Mesendoderm (in vitro differentiated cells): ENCODE measurements around the gene PRKCB.

ENCODE experiments used
- DNase-seq: peaks from one replicate; pipeline ENCODE4 v3.0.0; 2013
- H2AK5ac ChIP-seq: 2 replicates; pipeline ENCODE4 v1.6.1; 2013; ENCODE audit warnings: low read length, inconsistent platforms
- H2BK120ac ChIP-seq: 2 replicates; pipeline ENCODE4 v1.6.1; 2013; ENCODE audit warnings: low read depth, mild to moderate bottlenecking, low read length, moderate library complexity, mixed read lengths
- H2BK15ac ChIP-seq: replicated peaks from 2 replicates; pipeline ENCODE4 v1.6.1; 2013; ENCODE audit warnings: low read depth, mild to moderate bottlenecking, moderate library complexity
- H2BK5ac ChIP-seq: 2 replicates; pipeline ENCODE4 v1.6.1; 2013; ENCODE audit warnings: low read length, inconsistent platforms
- H3K18ac ChIP-seq: 2 replicates; pipeline ENCODE4 v1.6.1; 2013; ENCODE audit warnings: mild to moderate bottlenecking, low read length, mixed read lengths
- H3K23ac ChIP-seq: one replicate; pipeline ENCODE4 v1.6.1; 2013; ENCODE audit warnings: low read length
- H3K27ac ChIP-seq: 2 replicates; pipeline ENCODE4 v1.5.1; 2013; ENCODE audit warnings: low read depth, mild to moderate bottlenecking, inconsistent platforms, low read length, moderate library complexity
- H3K27me3 ChIP-seq: 2 replicates; pipeline ENCODE4 v1.6.1; 2013; ENCODE audit warnings: low read length, control low read depth, mild to moderate bottlenecking, inconsistent platforms; ENCODE audit not compliant: insufficient read depth, poor library complexity
- H3K36me3 ChIP-seq: 2 replicates; pipeline ENCODE4 v1.6.1; 2013; ENCODE audit warnings: low read length, inconsistent platforms; ENCODE audit not compliant: control insufficient read depth, insufficient read depth
- H3K4ac ChIP-seq: one replicate; pipeline ENCODE4 v1.6.1; 2013; ENCODE audit warnings: low read depth, mild to moderate bottlenecking, low read length, moderate library complexity
- H3K4me1 ChIP-seq: 2 replicates; pipeline ENCODE4 v1.6.1; 2013; ENCODE audit warnings: low read depth, low read length, inconsistent platforms; ENCODE audit not compliant: control insufficient read depth
- H3K4me2 ChIP-seq: 2 replicates; pipeline ENCODE4 v1.6.1; 2013; ENCODE audit warnings: low read length
- H3K4me3 ChIP-seq: 2 replicates; pipeline ENCODE4 v1.5.1; 2013; ENCODE audit warnings: mild to moderate bottlenecking, low read length
- H3K56ac ChIP-seq: one replicate; pipeline ENCODE4 v1.6.1; 2013; ENCODE audit warnings: low read length
- H3K79me1 ChIP-seq: 2 replicates; pipeline ENCODE4 v1.6.1; 2013; ENCODE audit warnings: low read length, inconsistent platforms
- H3K79me2 ChIP-seq: 2 replicates; pipeline ENCODE4 v1.6.1; 2013; ENCODE audit warnings: mild to moderate bottlenecking, low read length; ENCODE audit not compliant: control insufficient read depth, insufficient read depth
- H3K9ac ChIP-seq: 2 replicates; pipeline ENCODE4 v1.6.1; 2013; ENCODE audit warnings: low read length, inconsistent platforms
- H4K5ac ChIP-seq: one replicate; pipeline ENCODE4 v1.6.1; 2013; ENCODE audit warnings: low read length
- H4K8ac ChIP-seq: one replicate; pipeline ENCODE4 v1.6.1; 2013; ENCODE audit warnings: low read depth, mild to moderate bottlenecking, control low read depth, low read length, moderate library complexity
- WGBS: extraction: QIAGEN DNeasy Blood & Tissue Kit; methylation state at CpG from one replicate; pipeline ENCODE4 v1.1.7; 2013; ENCODE audit warnings: low lambda C conversion rate, missing lambda C conversion rate; ENCODE audit not compliant: insufficient coverage; ENCODE audit errors: extremely low coverage; 5-methylcytosine and 5-hydroxymethylcytosine counted together

The PRKCB gene

GRCh38 chr16:23801378-23801777, 34.4 kb upstream of the PRKCB start:
- no peak overlapping the region for H3K9ac ChIP-seq
- no peak overlapping the region for H3K4ac ChIP-seq
- H2BK5ac ChIP-seq: no peak overlapping the region
- no peak overlapping the region for H3K4me2 ChIP-seq
- no peak overlapping the region for H3K23ac ChIP-seq
- no peak overlapping the region for H3K56ac ChIP-seq
- no peaks in the 10 kb centered on the region for H3K4me1 ChIP-seq
- H2BK120ac ChIP-seq: no peak overlapping the region
- no peak overlapping the region for H2BK15ac ChIP-seq
- no peak overlapping the region for H2AK5ac ChIP-seq
- H3K18ac ChIP-seq: no peak overlapping the region
- no peaks in the 10 kb centered on the region for H3K36me3 ChIP-seq
- no peak overlapping the region for H4K8ac ChIP-seq
- no peaks in the 10 kb centered on the region for H3K27me3 ChIP-seq
- no CpG with 5 or more reads among the region's 5 CpGs for WGBS
- H3K79me1 ChIP-seq: no peaks in the 10 kb centered on the region
- H4K5ac ChIP-seq: no peak overlapping the region
- H3K79me2 ChIP-seq: no peaks in the 10 kb centered on the region
- no peak overlapping the region for H3K4me3 ChIP-seq
- DNase-seq: peak; percentile 68
- no peak overlapping the region for H3K27ac ChIP-seq

GRCh38 chr16:23802776-23803175, 33.0 kb upstream of the PRKCB start:
- Histone ChIP-seq H2BK120ac (no peak overlapping the region), H3K4ac (no peak overlapping the region), H2AK5ac (no peak overlapping the region), H3K9ac (no peak overlapping the region), H3K4me2 (no peak overlapping the region), H3K27me3 (no peaks in the 10 kb centered on the region), H2BK15ac (no peak overlapping the region), H3K79me2 (no peaks in the 10 kb centered on the region), H3K4me3 (no peak overlapping the region), H3K79me1 (no peaks in the 10 kb centered on the region), H3K4me1 (no peaks in the 10 kb centered on the region), H4K5ac (no peak overlapping the region), H2BK5ac (no peak overlapping the region), H3K18ac (no peak overlapping the region), H4K8ac (no peak overlapping the region), H3K56ac (no peak overlapping the region), H3K27ac (no peak overlapping the region), H3K23ac (no peak overlapping the region), H3K36me3 (no peaks in the 10 kb centered on the region)
- DNase-seq: no peak
- no CpG with 5 or more reads among the region's 2 CpGs for WGBS

- no peaks in the 10 kb centered on the region for H3K79me2 ChIP-seq
- no peak overlapping the region for H3K27ac ChIP-seq
- no peak overlapping the region for H2AK5ac ChIP-seq
- H3K4ac ChIP-seq: no peak overlapping the region
- no peak overlapping the region for H3K9ac ChIP-seq
- no peak overlapping the region for H3K4me2 ChIP-seq
- no peak overlapping the region for H3K23ac ChIP-seq
- no peaks in the 10 kb centered on the region for H3K79me1 ChIP-seq
- H3K36me3 ChIP-seq: no peaks in the 10 kb centered on the region
- peak; percentile 60 for DNase-seq
- H3K56ac ChIP-seq: no peak overlapping the region
- H3K27me3 ChIP-seq: no peaks in the 10 kb centered on the region
- H2BK15ac ChIP-seq: no peak overlapping the region
- WGBS: no CpG with 5 or more reads among the region's 9 CpGs
- H3K4me1 ChIP-seq: no peaks in the 10 kb centered on the region
- H2BK120ac ChIP-seq: no peak overlapping the region
- H3K4me3 ChIP-seq: no peak overlapping the region
- H4K5ac ChIP-seq: no peak overlapping the region
- no peak overlapping the region for H2BK5ac ChIP-seq
- H4K8ac ChIP-seq: no peak overlapping the region
- no peak overlapping the region for H3K18ac ChIP-seq
Observed at GRCh38 chr16:23803591-23804123, 32.1 kb upstream of the PRKCB start.

- no peak overlapping the region for H3K23ac ChIP-seq
- H2BK120ac ChIP-seq: no peak overlapping the region
- no peaks in the 10 kb centered on the region for H3K79me1 ChIP-seq
- H3K27ac ChIP-seq: no peak overlapping the region
- H3K18ac ChIP-seq: no peak overlapping the region
- no peak overlapping the region for H2BK5ac ChIP-seq
- H3K4me2 ChIP-seq: no peak overlapping the region
- H3K4ac ChIP-seq: no peak overlapping the region
- DNase-seq: no peak
- no peak overlapping the region for H4K8ac ChIP-seq
- H3K27me3 ChIP-seq: no peaks in the 10 kb centered on the region
- H3K79me2 ChIP-seq: no peaks in the 10 kb centered on the region
- no CpG with 5 or more reads among the region's 1 CpG for WGBS
- H3K4me3 ChIP-seq: no peak overlapping the region
- no peaks in the 10 kb centered on the region for H3K36me3 ChIP-seq
- no peak overlapping the region for H2AK5ac ChIP-seq
- no peak overlapping the region for H4K5ac ChIP-seq
- H3K9ac ChIP-seq: no peak overlapping the region
- no peaks in the 10 kb centered on the region for H3K4me1 ChIP-seq
- no peak overlapping the region for H3K56ac ChIP-seq
- H2BK15ac ChIP-seq: no peak overlapping the region
Observed at GRCh38 chr16:23807028-23807427, 28.8 kb upstream of the PRKCB start.

GRCh38 chr16:23821467-23821866, 14.3 kb upstream of the PRKCB start:
- no peak overlapping the region for H3K9ac ChIP-seq
- H3K79me2 ChIP-seq: no peaks in the 10 kb centered on the region
- H4K8ac ChIP-seq: no peak overlapping the region
- WGBS: no CpG with 5 or more reads among the region's 4 CpGs
- no peaks in the 10 kb centered on the region for H3K79me1 ChIP-seq
- H3K4ac ChIP-seq: no peak overlapping the region
- no peak overlapping the region for H2BK5ac ChIP-seq
- H2BK120ac ChIP-seq: no peak overlapping the region
- no peaks in the 10 kb centered on the region for H3K27me3 ChIP-seq
- no peak for DNase-seq
- no peak overlapping the region for H3K4me2 ChIP-seq
- H3K18ac ChIP-seq: no peak overlapping the region
- H3K56ac ChIP-seq: no peak overlapping the region
- H3K4me1 ChIP-seq: no peaks in the 10 kb centered on the region
- no peak overlapping the region for H2BK15ac ChIP-seq
- no peak overlapping the region for H2AK5ac ChIP-seq
- no peak overlapping the region for H3K4me3 ChIP-seq
- no peaks in the 10 kb centered on the region for H3K36me3 ChIP-seq
- H4K5ac ChIP-seq: no peak overlapping the region
- H3K27ac ChIP-seq: no peak overlapping the region
- no peak overlapping the region for H3K23ac ChIP-seq
